WERI-Rb-1 (cell line): ENCODE measurements around the gene NXN.
A peak's percentile ranks its signal among the peaks of the same experiment; 100 is the strongest.
"Not testable (repeated sequence)": the region's sequence is repeated elsewhere in the genome, so short reads cannot be mapped to it uniquely, and the experiment has no call there.

Source experiments
- DNase-seq: peaks from one replicate; pipeline ENCODE4 v3.0.0-alpha.2; 2020
- H3K27ac ChIP-seq: fragments of 250-450 bp; sonication (Bioruptor Pico); 2 replicates; pipeline ENCODE4 v1.5.1; 2020; ENCODE audit warnings: mild to moderate bottlenecking, moderate library complexity
- H3K27me3 ChIP-seq: fragments of 250-450 bp; sonication (Bioruptor Pico); 2 replicates; pipeline ENCODE4 v1.5.1; 2021; ENCODE audit warnings: mild to moderate bottlenecking, low read depth, moderate library complexity; ENCODE audit not compliant: insufficient read depth, severe bottlenecking
- H3K36me3 ChIP-seq: fragments of 250-450 bp; sonication (Bioruptor Pico); 2 replicates; pipeline ENCODE4 v1.5.1; 2020; ENCODE audit warnings: mild to moderate bottlenecking, moderate library complexity
- H3K4me3 ChIP-seq: 2 replicates; pipeline ENCODE4 v1.5.1; 2011; ENCODE audit warnings: low read depth, mild to moderate bottlenecking, control low read depth, low read length
- H3K9me3 ChIP-seq: fragments of 250-450 bp; sonication (Bioruptor Pico); 2 replicates; pipeline ENCODE4 v1.5.1; 2021; ENCODE audit warnings: mild to moderate bottlenecking, moderate library complexity; ENCODE audit not compliant: severe bottlenecking
- TF ChIP-seq, protein P1 (sequence below): IDR thresholded peaks from 2 replicates; pipeline ENCODE4 v1.5.1; 2011; ENCODE audit warnings: low read depth, mild to moderate bottlenecking, control low read depth, inconsistent platforms, low read length

The NXN gene

DNA sequence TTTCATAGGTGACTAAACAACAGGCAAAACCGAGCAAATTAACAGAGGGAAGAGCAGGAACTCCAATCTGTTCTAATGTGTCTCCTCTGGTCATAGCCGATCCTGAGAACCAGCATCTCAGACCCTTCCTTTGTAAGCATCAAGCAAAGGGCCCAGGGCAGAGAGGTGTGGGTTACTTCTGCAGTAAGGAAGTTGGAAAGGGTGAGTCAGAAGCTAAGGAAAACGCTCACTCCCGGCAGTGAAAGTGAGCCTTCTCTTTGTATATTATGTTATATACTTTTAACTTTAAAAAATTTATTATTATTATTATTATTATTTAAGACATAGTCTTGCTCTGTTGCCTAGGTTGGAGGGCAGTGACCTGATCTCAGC lies 119.8 kb downstream of the NXN start:
- DNase-seq = no peak
- Histone ChIP-seq H3K27me3 (no peaks in the 10 kb centered on the region), H3K9me3 (no peaks in the 10 kb centered on the region), H3K4me3 (peak overlapping the region; percentile 9; the same call in 1 of the 2 replicates), H3K36me3 (peaks cover 18% of the 10 kb centered on the region), H3K27ac (peak overlapping the region; percentile 58)
- TF ChIP-seq, protein P1, sequence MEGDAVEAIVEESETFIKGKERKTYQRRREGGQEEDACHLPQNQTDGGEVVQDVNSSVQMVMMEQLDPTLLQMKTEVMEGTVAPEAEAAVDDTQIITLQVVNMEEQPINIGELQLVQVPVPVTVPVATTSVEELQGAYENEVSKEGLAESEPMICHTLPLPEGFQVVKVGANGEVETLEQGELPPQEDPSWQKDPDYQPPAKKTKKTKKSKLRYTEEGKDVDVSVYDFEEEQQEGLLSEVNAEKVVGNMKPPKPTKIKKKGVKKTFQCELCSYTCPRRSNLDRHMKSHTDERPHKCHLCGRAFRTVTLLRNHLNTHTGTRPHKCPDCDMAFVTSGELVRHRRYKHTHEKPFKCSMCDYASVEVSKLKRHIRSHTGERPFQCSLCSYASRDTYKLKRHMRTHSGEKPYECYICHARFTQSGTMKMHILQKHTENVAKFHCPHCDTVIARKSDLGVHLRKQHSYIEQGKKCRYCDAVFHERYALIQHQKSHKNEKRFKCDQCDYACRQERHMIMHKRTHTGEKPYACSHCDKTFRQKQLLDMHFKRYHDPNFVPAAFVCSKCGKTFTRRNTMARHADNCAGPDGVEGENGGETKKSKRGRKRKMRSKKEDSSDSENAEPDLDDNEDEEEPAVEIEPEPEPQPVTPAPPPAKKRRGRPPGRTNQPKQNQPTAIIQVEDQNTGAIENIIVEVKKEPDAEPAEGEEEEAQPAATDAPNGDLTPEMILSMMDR = no peak

DNA sequence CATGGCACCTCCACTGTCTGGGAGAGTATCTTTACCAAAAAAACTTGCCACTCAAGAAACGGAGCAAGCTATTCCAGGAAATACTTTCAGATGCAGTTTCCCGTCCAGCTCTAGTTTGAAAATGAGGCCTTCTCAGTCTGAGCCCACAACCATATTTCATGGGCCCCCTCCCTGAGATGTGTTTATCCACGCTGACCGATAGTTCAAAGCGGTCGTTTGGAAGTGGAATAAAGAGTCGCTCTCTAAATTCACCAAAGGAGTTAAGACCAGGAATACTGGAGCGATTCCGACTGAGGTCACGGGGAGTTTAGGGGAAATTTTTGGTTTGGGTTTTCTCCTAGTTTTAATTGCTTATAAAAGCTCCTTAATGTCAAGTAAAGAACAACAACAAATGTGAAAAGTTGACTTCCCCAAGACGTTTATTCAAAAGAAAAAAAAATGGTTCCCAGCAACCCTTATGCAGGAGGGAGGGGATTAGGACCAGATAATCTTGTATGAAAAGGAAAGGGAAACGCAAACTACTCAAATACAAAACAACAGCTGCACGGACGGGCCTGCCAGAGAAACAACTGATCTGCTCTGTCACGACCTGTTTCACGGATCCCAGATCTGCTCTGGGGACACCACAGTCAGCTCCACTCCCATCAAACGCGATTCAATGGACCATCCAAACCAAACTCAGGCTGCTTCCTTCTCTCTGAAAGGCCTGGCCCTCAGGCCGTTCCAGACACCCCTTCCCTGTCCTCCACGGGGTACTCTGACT lies 120.3 kb downstream of the NXN start:
- H3K4me3 ChIP-seq = peak overlapping the region; percentile 9; the same call in 1 of the 2 replicates
- H3K27ac ChIP-seq = peak overlapping the region; percentile 58
- peaks cover 16% of the 10 kb centered on the region for H3K36me3 ChIP-seq
- H3K27me3 ChIP-seq = no peaks in the 10 kb centered on the region
- TF ChIP-seq, protein P1 = no peak
- DNase-seq = peak; percentile 58
- no peaks in the 10 kb centered on the region for H3K9me3 ChIP-seq

DNA sequence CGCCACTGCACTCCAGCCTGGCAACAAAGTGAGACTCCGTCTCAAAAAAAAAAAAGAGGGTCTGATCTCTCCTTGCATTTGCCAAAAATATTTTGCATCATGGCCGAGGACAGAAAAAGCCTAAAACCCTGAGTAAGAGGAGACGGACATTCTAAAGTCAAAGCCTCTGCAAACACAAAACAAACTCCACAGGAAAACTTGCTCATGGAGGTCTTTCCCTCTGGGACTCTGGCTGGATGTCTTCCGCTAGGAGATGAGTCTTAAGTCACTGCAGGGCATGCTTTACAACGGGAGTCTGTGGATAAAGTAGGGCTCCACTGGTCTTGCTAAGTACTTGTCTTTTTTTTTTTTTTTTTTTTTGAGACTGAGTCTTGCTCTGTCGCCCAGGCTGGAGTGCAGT lies 123.4 kb downstream of the NXN start:
- Histone ChIP-seq H3K27me3 (no peaks in the 10 kb centered on the region), H3K9me3 (no peaks in the 10 kb centered on the region), H3K4me3 (no peak overlapping the region), H3K27ac (no peak overlapping the region), H3K36me3 (peaks cover 4% of the 10 kb centered on the region; the same call in 1 of the 2 replicates)
- TF ChIP-seq, protein P1 = no peak
- no peak for DNase-seq

DNA sequence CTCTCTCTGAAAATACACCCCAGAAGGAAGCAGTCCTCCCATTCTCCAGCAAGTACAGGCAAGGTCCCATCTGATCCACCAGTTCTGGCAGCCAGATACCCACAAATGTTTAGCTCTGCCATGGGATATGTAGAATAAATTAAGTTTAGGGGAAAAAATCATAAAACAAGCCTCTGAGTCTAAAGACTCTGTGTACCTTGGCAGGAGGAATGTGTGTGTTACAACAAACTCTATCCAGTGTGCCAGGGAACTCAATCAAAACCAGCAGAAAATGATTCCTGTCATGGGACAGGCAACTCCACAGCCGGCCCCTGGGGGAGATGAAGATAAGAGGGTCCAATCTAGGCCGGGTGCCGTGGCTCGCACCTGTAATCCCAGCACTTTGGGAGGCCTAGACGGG lies 124.0 kb downstream of the NXN start:
- H3K27me3 ChIP-seq = no peaks in the 10 kb centered on the region
- peaks cover 4% of the 10 kb centered on the region; the same call in 1 of the 2 replicates for H3K36me3 ChIP-seq
- no peaks in the 10 kb centered on the region for H3K9me3 ChIP-seq
- TF ChIP-seq, protein P1 = no peak
- no peak overlapping the region for H3K4me3 ChIP-seq
- no peak for DNase-seq
- H3K27ac ChIP-seq = no peak overlapping the region

DNA sequence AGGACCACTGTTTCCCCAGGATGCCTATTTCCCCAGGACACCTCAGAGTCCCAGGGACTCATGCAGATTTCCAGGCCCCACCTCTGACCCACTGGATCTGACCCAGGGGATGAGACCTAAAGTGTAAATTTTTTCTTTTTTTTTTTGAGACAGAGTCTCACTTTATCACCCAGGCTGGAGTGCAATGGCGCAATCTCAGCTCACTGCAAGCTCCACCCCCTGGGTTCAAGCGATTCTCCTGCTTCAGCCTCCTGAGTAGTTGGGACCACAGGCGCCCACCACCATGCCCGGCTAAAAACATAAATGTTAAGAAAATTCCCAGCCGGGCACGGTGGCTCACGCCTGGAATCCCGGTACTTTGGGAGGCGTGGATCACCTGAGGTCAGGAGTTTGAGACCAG lies 126.7 kb downstream of the NXN start:
- DNase-seq, H3K27ac ChIP-seq, H3K27me3 ChIP-seq, H3K36me3 ChIP-seq, H3K4me3 ChIP-seq, H3K9me3 ChIP-seq: not testable (repeated sequence)

DNA sequence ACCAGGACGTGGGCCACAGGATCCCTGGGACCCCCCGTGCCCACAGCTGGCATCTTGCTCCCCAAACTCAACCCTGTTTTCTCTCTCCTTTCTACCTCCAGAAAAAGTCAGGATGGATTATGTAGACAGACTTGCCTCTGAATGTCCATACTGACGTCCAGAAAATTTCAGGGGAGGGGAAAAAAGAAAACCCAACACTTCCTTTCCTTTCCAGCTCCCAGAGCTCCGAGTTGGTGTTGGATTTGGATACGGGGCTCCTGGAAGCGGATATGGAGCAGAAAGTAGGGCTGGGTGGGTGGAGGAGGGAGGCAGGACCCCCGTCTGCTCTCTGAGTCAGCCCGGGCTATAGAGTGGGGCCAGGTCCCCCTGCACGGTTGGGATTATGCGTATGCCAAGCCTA lies 127.2 kb downstream of the NXN start:
- Histone ChIP-seq H3K9me3 (no peaks in the 10 kb centered on the region), H3K27me3 (no peaks in the 10 kb centered on the region), H3K27ac (no peak overlapping the region), H3K4me3 (no peak overlapping the region), H3K36me3 (peaks cover 4% of the 10 kb centered on the region; the same call in 1 of the 2 replicates)
- DNase-seq = no peak
- TF ChIP-seq, protein P1 = no peak
